GM18873 (cell line): ENCODE measurements around the gene NIM1K.
A peak's percentile ranks its signal among the peaks of the same experiment; 100 is the strongest.
"Not testable (repeated sequence)": the region's sequence is repeated elsewhere in the genome, so short reads cannot be mapped to it uniquely, and the experiment has no call there.

Source experiments
- ATAC-seq: cut with Tn5 transposase; IDR thresholded peaks from one replicate; pipeline ENCODE4 v1.9.1; 2021; ENCODE audit warnings: mild to moderate bottlenecking, moderate library complexity, moderate number of reproducible peaks; ENCODE audit not compliant: unreplicated experiment, low FRiP score

The NIM1K gene

GRCh38 chr5:43309637-43310036, 117.6 kb downstream of the NIM1K start:
- ATAC-seq, result no peak

DNA sequence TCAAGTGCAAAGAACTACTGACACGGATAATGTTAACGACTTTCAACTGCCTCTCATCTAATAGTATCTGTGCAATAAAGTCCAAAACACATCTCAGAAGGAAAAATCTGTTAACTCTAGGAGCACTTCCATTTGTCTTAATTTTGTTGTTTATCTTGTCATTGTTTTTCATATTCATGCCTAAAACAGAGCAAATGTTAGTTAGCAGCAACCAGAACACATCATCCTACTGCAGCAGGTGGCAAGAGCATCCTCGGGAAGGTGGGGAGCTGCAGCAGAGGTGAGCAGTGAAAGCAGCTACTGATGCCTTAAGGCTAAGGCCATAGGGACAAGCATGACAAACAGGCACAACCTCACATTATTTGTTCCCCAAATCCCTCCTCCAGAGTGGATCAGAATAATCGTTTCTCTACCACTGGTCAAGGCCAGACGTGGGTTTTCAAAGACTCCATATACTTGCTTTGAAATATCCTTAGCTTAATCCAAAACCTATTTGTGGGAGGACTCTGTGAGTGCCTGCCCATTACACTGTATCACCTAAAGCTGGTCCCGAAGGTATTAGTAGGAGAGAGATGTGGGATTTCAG, 120.1 kb downstream of the NIM1K start:
- no peak for ATAC-seq

DNA sequence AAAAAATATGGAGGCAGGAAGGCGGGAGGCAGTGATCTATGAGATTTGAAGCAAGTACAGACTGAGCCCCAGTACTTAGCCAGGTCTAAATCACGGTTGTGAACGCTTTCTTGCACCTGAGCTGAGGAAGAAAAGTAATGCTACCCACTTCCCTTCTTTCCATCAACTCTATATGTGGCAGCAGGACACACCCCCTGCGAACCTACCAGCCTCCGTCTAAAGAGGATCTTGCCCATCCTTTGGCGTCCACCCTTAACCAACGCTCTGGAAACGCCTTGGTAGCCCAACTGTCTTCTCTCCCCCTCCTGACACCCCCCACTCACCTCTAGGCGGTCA, 120.6 kb downstream of the NIM1K start:
- peak; percentile 5 for ATAC-seq

DNA sequence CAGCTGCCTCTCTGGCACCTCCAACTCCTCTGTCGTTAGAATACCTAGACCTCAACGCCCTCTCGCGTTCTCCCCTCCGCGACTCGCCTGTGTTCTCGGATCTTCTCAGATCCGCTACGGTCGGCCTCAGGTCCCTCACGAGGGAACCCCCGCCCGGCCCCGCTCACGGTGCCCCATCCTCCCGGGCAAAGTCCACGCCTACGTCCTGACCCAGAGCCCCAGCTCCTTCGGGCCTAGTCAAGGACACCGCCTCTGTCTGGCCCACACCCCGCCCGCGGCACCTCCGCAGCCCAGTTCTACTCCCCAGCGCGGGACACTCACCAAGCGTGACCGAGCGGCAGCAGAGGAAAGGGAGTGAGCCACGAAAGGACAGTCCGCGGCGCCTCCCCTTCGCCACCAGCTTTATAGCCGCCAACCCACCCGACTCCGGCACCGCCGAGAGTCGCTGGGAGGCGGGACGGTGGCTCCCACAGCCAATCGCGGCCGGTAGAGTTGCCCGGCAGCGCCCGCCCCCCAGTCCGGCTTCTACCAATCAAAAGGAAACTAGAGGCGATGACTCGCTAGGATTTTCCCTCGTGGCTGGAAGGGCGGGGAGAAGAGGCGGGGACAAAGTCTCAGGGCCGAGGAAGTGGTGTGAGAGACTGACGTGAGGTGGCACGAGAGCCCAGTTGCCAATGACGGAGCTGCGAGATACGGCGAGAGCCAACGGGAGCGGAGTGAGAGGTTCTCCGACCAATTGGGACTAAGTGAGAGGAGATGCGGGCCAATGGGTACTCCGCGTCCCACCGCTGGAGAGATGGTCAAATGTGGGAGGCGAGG, 121.2 kb downstream of the NIM1K start, which contains the start of gene HMGCS1:
Gene HMGCS1, minus strand, starts transcription at position 378 of the 819 bp plus-strand sequence. CDS start 14,447 bp downstream, outside the sequence.
- ATAC-seq, result peak; percentile 96

GRCh38 chr5:43313854-43314457, 121.9 kb downstream of the NIM1K start:
- no peak for ATAC-seq

- no peak for ATAC-seq
Observed at GRCh38 chr5:43314724-43315123, 122.7 kb downstream of the NIM1K start.

DNA sequence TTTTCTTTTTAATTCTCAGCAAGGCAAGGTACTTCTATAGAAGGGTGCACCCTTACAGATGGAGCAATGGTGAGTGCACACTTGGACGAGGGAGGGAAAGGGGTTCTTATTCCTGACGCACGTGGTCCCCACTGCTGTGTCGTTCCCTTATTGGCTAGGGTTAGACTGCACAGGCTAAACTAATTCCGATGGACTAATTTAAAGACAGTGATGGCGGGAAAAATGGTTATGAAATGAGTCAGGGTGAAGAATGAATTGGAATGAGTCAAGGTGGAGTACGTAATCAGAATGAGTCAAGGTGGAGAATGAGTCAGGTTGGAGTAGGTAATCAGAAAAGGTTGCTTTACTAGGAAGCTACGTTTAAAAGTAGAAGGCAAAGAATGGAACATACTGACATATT, 123.2 kb downstream of the NIM1K start:
- ATAC-seq, result no peak

GRCh38 chr5:43315682-43316081, 123.7 kb downstream of the NIM1K start:
- ATAC-seq, result no peak

DNA sequence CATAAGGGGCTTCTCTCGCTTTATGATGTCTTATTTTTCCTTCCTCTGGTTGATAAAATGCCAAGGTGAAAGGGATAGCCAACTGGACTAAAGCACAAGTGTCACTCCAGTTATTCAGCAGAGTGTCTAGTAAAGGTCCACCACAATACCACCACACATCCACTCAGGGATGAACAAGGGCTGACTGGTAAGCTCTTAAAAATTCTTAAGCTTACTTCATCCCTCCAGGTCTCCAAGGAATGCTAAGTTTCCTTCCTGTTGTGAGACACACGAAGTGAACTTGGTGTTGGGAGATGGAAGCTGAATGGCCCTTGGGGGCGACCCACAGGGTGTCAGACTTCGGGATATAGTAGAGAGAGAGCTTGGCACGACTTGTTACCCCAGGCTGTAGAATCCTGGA, 124.4 kb downstream of the NIM1K start:
- no peak for ATAC-seq

- no peak for ATAC-seq
Observed at GRCh38 chr5:43320846-43321245, 128.8 kb downstream of the NIM1K start.

GRCh38 chr5:43323488-43323887, 131.5 kb downstream of the NIM1K start:
- ATAC-seq, result not testable (repeated sequence)

GRCh38 chr5:43325624-43326023, 133.6 kb downstream of the NIM1K start:
- ATAC-seq, result not testable (repeated sequence)
